Esophagus squamous epithelium (tissue), 5 donors: ENCODE data around the gene PTPRD. TPM values are rescaled to one million over a fixed set of nuclear protein-coding genes. Genes with fewer than 3 reads are reported as not detected.

Experiments used
- DNase-seq: peaks from one replicate; lab custom pipeline; 2025; lab: John Stamatoyannopoulos, UW
- H3K27ac ChIP-seq, 4 donors: fragments of 200-600 bp; sonication (generic); one replicate each; pipeline ENCODE4 v1.5.1; 2016 to 2019; ENCODE audit warnings: mild to moderate bottlenecking in 1 of 4
- H3K27me3 ChIP-seq, 4 donors: fragments of 200-600 bp; sonication (generic); 1 replicate in 3 of 4; 2 replicates in 1 of 4; pipeline versions ENCODE4 v1.5.1 to v1.6.0; 2017 to 2021; ENCODE audit warnings: antibody characterized with exemption in 1 of 4
- H3K36me3 ChIP-seq, 3 donors: fragments of 200-600 bp; sonication (generic); one replicate each; pipeline ENCODE4 v1.5.1; 2016 to 2019
- H3K4me1 ChIP-seq, 3 donors: fragments of 200-600 bp; sonication (generic); one replicate each; pipeline ENCODE4 v1.5.1; 2017 to 2019
- H3K4me3 ChIP-seq, 4 donors: fragments of 200-600 bp; sonication (generic); 1 replicate in 3 of 4; 2 replicates in 1 of 4; pipeline ENCODE4 v1.5.1; 2016 to 2019; ENCODE audit warnings: mild to moderate bottlenecking in 2 of 4, moderate library complexity in 1 of 4
- H3K9me3 ChIP-seq, 3 donors: fragments of 200-600 bp; sonication (generic); one replicate each; pipeline ENCODE4 v1.5.1; 2016 to 2019
- CTCF ChIP-seq, 6 experiments: fragments of 450-650 bp in 4 of 6; fragments of 200-600 bp in 2 of 6; sonication (generic) in 2 of 6; IDR thresholded peaks; one replicate each; pipeline ENCODE4 v1.5.1; 2016 to 2019; ENCODE audit warnings: antibody characterized with exemption in 6 of 6, mild to moderate bottlenecking in 4 of 6, moderate library complexity in 4 of 6
- POLR2A ChIP-seq, 4 donors: fragments of 450-650 bp; IDR thresholded peaks; one replicate each; pipeline ENCODE4 v1.6.1; 2017; ENCODE audit warnings: antibody characterized with exemption in 4 of 4, mild to moderate bottlenecking in 4 of 4, moderate library complexity in 3 of 4
- WGBS, 2 donors: methylation state at CpG; one replicate each; pipeline ENCODE4 v1.1.5; 2018; 5-methylcytosine and 5-hydroxymethylcytosine counted together
- intact Hi-C: fragments of 100-400 bp; cut with DNase I; formaldehyde crosslinking; loops from one replicate; pipeline ENCODE4 v1.15.0; 2022
- total RNA-seq, 4 donors: library from RNA; depleted of rRNA; stranded (reverse); fragments of >200 nt; gene quantifications; one replicate each; pipeline ENCODE4 v1.1.0, GENCODE V29; 2016
- donor health status: DM: yes; HTN: yes; CAD: no.

Gene PTPRD
- total RNA-seq, 4 donors from 2014 or later: 0.23 to 16.3 (median 6.6) TPM

- DNase-seq: no peak
- intact Hi-C loops: no loop called here
- Histone ChIP-seq H3K4me3 (no peak overlapping the region), H3K9me3 (no peaks in the 10 kb centered on the region), H3K36me3 (no peaks in the 10 kb centered on the region), H3K27me3 (no peaks in the 10 kb centered on the region), H3K27ac (no peak overlapping the region), H3K4me1 (no peaks in the 10 kb centered on the region)
- TF ChIP-seq POLR2A (IDR thresholded peaks at IDR 0.05) (no peak), CTCF (IDR thresholded peaks at IDR 0.05) (no peak)
These were observed 1704.9 kb downstream of the PTPRD start for GRCh38 chr9:8907868-8908267.

GRCh38 chr9:8905731-8906130 lies 1707.1 kb downstream of the PTPRD start:
- Histone ChIP-seq H3K4me1 (no peaks in the 10 kb centered on the region), H3K36me3 (no peaks in the 10 kb centered on the region), H3K9me3 (no peaks in the 10 kb centered on the region), H3K27ac (no peak overlapping the region), H3K27me3 (no peaks in the 10 kb centered on the region), H3K4me3 (no peak overlapping the region)
- WGBS, 2 donors: 44 to 69% methylated on average over 3 of the region's 3 CpGs
- no peak for DNase-seq
- no peak for TF ChIP-seq CTCF (IDR thresholded peaks at IDR 0.05)
- no peak for TF ChIP-seq POLR2A (IDR thresholded peaks at IDR 0.05)
- intact Hi-C loops: no loop called here

- intact Hi-C loops: no loop called here
- no peak for TF ChIP-seq CTCF (IDR thresholded peaks at IDR 0.05)
- no peak for TF ChIP-seq POLR2A (IDR thresholded peaks at IDR 0.05)
- H3K9me3 ChIP-seq: no peaks in the 10 kb centered on the region
- no peak overlapping the region for H3K27ac ChIP-seq
- 55 to 75% methylated on average over 8 of the region's 8 CpGs for WGBS, 2 donors
- DNase-seq: no peak
- no peaks in the 10 kb centered on the region for H3K27me3 ChIP-seq
- H3K36me3 ChIP-seq: no peaks in the 10 kb centered on the region
- H3K4me3 ChIP-seq: no peak overlapping the region
- H3K4me1 ChIP-seq: no peaks in the 10 kb centered on the region
These were observed 1707.9 kb downstream of the PTPRD start for GRCh38 chr9:8904771-8905515.

- no peaks in the 10 kb centered on the region for H3K9me3 ChIP-seq
- no peaks in the 10 kb centered on the region for H3K36me3 ChIP-seq
- no peak for DNase-seq
- no peak overlapping the region for H3K4me3 ChIP-seq
- H3K4me1 ChIP-seq: no peaks in the 10 kb centered on the region
- intact Hi-C loops: no loop called here
- 42 to 63% methylated on average over 5 of the region's 5 CpGs for WGBS, 2 donors
- no peak overlapping the region for H3K27ac ChIP-seq
- TF ChIP-seq CTCF (IDR thresholded peaks at IDR 0.05) (no peak), POLR2A (IDR thresholded peaks at IDR 0.05) (no peak)
- H3K27me3 ChIP-seq: no peaks in the 10 kb centered on the region
These were observed 1709.7 kb downstream of the PTPRD start for GRCh38 chr9:8903077-8903476.

- intact Hi-C loops: no loop called here
- 78 to 83% methylated on average over 2 of the region's 2 CpGs for WGBS, 2 donors
- Histone ChIP-seq H3K36me3 (no peaks in the 10 kb centered on the region), H3K27ac (no peak overlapping the region), H3K4me1 (no peaks in the 10 kb centered on the region), H3K27me3 (no peaks in the 10 kb centered on the region), H3K4me3 (no peak overlapping the region), H3K9me3 (no peaks in the 10 kb centered on the region)
- DNase-seq: no peak
- no peak for TF ChIP-seq CTCF (IDR thresholded peaks at IDR 0.05)
- TF ChIP-seq POLR2A (IDR thresholded peaks at IDR 0.05): no peak
These were observed 1711.7 kb downstream of the PTPRD start for GRCh38 chr9:8901146-8901545.
